GM10266 (cell line): ENCODE measurements around the gene KCND3.
A peak's percentile ranks its signal among the peaks of the same experiment; 100 is the strongest.

Experiments
- DNase-seq: peaks from one replicate; pipeline ENCODE4 v3.0.0; 2012; ENCODE audit errors: extremely low spot score
- TF ChIP-seq, protein P1 (sequence below): IDR thresholded peaks from 2 replicates; pipeline ENCODE4 v1.5.1; 2012; ENCODE audit warnings: mild to moderate bottlenecking, low read depth; ENCODE audit not compliant: control insufficient read depth, insufficient read depth; ENCODE audit errors: missing control alignments

Gene KCND3

DNA sequence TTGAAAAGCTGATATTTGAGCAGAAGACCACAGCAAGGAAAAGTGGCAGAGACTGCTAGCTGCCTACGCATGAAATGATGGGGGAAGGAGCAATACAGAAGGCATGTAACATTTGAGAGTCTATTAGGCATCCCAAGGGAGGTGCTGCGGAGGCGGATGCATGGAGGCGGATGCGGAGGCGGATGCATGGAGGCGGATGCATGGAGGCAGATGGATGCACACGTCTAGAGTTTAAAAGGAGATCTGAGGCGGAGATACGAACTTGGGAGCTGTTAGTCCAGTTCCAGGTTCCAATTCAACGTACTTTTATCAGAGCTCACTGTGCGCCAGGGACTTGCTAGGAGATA lies 234.5 kb downstream of the KCND3 start:
- TF ChIP-seq, protein P1, sequence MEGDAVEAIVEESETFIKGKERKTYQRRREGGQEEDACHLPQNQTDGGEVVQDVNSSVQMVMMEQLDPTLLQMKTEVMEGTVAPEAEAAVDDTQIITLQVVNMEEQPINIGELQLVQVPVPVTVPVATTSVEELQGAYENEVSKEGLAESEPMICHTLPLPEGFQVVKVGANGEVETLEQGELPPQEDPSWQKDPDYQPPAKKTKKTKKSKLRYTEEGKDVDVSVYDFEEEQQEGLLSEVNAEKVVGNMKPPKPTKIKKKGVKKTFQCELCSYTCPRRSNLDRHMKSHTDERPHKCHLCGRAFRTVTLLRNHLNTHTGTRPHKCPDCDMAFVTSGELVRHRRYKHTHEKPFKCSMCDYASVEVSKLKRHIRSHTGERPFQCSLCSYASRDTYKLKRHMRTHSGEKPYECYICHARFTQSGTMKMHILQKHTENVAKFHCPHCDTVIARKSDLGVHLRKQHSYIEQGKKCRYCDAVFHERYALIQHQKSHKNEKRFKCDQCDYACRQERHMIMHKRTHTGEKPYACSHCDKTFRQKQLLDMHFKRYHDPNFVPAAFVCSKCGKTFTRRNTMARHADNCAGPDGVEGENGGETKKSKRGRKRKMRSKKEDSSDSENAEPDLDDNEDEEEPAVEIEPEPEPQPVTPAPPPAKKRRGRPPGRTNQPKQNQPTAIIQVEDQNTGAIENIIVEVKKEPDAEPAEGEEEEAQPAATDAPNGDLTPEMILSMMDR: no peak
- peak; percentile 35 for DNase-seq

DNA sequence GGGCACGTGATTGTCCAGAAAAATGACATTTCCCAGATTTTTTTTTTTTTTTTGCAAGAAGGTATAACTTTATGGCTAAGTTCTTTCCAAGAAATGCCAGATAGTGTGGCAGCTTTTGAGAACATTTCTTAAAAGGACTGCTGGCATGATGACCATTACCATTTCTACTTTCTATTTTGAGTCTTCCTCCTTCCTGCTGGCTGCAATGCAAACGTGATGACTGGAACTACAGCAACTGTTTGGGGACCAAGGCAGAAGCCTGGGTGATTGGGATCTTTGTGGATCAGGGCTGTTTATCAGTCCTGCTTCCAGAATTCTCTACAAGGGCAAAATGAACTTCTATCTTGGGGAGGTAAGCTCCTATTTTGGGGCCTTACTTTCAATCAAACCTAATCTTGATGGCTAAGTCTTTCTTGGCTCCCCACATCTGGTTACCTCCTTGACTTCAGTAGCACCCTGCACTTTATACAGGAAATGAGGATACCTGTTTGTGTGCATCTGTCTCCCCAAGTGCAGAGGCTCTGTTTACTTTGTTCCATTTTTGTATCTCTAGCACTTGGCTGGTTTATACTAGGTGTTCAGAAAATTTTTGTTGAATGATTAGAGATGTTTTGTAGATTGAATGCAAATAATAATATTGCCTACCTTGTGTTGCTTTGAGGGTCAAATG lies 237.4 kb downstream of the KCND3 start:
- TF ChIP-seq, protein P1: no peak

DNA sequence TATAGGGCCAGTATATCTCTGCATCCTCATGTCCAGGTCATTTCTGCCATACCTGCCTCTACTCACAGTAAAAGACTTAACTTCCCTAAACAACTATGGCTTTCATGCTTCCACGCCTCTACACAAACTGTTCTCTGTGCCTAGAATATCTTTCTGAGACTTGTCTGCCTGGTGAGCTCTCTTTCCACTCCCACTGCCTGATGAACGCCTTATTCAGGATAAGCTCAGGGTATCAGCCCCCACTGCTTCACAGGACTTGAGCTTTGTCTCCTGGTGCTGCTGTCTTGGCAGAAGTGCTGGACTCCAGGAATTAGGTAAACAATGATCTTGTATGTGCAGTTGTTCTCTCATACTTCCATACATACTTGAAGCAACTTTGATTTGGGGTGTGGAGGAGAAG lies 238.6 kb downstream of the KCND3 start:
- DNase-seq: no peak
- TF ChIP-seq, protein P1: no peak

More for the DNA sequence above, 237.4 kb downstream of the KCND3 start:
- DNase-seq: no peak

DNA sequence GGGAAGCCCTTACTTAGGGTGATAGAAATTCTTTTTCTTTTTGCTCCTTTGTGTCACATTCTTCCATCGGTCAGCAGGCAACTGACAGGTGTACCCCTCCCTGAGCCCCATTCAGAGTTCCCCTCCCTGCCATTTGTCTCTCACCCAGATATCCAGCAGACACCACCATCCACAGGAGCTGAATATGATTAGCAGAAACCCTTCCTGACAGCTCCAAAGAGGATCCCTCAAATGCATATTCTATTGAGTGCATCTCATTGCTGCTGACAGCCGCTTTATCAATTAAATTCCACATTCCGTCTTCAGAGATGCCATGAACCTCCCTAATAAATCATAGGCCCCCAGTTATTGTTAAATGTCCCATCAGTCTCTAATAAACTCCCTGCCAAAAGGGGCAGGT lies 239.8 kb downstream of the KCND3 start:
- DNase-seq: no peak
- TF ChIP-seq, protein P1: no peak

DNA sequence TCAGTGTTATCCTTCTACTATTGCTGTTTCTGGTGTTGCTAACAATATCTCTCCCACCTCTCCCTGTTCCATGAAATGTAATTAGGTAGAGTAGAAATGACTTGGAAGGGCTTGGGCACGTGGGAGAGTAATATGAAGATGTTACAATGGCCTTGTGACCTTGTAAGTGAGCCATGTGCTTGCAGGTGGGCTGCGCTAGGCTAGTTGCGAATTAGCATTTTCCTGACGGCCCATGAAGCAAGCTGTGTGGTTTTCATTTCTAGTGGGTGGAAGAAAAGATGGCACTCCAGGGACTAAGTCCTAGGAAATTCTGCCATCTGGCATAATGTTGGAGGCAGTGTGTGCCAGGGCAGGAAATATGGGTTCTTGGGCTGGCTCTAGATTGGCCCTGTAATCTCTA lies 241.5 kb downstream of the KCND3 start:
- no peak for DNase-seq

DNA sequence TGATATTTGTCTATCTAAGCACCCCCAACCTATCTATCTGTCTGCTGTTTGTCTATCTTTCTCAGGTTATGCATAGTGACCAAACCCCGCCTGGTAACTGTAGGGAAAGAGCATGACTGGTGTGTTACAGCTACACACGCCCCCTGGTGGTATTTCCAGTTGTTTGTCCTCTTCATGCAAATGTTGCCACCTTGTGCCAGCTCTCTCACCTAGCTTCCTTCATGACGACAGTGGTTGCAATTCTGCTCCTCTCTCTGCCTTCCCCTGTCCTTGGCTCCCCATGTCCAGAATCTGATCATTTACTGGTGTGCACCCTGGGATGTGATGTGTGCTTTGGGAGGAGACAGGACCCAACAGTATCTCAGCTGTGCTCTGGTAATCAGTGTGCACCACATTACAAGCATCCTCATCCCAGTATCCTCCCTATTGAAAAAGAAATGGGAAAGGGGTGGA lies 242.2 kb downstream of the KCND3 start:
- DNase-seq: peak; percentile 78
- TF ChIP-seq, protein P1: peak; percentile 79

More for the DNA sequence above, 241.5 kb downstream of the KCND3 start:
- TF ChIP-seq, protein P1: no peak

DNA sequence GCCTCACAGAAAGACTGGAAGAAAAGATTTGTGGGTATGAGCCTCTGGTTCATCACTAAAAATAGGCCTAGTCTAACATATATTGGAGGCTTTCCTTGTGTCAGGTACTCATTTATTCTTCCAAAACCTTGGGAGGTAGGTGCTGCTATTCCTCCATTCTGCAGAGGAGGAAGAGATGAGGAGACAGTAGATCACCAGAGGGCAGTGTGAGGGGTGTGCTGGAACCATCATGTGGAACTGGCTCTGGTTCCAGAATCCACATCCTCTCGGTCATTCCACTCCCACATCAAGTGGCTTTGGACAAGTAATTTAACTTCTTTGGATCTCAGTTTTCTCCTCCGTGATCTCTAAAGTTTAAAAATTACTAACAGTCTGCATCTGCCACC lies 242.9 kb downstream of the KCND3 start:
- TF ChIP-seq, protein P1: peak; percentile 14
- no peak for DNase-seq
